GM18867 (cell line): Measurements from ENCODE around the gene SLC29A1.

ENCODE experiments used
- ATAC-seq: cut with Tn5 transposase; IDR thresholded peaks from one replicate; pipeline ENCODE4 v1.9.1; 2021; ENCODE audit warnings: mild to moderate bottlenecking, moderate library complexity; ENCODE audit not compliant: unreplicated experiment

SLC29A1 gene

DNA sequence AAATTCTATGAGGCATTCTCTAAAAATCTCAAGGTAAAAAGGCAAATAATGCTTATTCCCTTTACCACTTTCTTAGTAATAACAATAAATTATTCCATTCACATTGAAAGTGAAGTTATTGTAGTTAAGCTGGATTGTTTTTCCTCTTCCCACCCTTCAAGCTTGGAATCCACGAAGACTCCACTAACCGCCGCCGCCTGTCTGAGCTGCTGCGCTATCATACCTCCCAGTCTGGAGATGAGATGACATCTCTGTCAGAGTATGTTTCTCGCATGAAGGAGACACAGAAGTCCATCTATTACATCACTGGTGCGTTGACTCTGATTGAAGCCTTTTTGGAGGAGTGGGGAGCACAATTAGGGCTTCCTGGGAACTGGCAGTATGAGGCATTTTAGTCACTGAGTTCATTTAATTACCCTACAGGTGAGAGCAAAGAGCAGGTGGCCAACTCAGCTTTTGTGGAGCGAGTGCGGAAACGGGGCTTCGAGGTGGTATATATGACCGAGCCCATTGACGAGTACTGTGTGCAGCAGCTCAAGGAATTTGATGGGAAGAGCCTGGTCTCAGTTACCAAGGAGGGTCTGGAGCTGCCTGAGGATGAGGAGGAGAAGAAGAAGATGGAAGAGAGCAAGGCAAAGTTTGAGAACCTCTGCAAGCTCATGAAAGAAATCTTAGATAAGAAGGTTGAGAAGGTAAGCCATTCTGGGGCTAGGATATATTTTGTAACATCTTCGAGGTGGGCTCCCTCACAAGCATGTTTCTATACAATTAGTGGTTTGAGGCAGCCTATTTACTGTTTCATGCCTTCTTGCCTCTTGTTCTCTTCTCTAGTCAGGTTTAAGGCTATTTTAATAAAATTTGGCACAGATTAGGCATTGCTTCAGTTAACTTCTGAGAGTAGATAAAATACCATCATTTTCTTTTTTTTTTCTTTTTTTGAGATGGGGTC, 28.5 kb downstream of the SLC29A1 start:
- no peak for ATAC-seq

DNA sequence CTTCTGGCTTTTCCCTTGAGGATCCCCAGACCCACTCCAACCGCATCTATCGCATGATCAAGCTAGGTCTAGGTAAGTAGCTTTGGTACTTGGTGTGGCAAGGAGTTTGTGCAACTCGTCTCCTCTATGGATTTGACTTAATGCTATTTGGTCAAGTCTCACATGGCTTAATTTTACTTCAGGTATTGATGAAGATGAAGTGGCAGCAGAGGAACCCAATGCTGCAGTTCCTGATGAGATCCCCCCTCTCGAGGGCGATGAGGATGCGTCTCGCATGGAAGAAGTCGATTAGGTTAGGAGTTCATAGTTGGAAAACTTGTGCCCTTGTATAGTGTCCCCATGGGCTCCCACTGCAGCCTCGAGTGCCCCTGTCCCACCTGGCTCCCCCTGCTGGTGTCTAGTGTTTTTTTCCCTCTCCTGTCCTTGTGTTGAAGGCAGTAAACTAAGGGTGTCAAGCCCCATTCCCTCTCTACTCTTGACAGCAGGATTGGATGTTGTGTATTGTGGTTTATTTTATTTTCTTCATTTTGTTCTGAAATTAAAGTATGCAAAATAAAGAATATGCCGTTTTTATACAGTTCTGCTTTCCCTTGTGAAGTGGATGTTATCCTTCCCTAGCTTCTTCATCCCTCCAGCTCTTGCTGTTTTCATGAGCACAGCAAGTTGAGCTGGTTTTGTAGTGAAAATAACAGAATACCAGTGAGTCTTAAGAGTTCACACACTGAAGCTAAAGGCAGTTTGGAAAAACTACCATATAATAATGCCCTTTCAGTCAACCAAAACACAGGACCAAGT, 30.1 kb downstream of the SLC29A1 start:
- ATAC-seq = no peak

DNA sequence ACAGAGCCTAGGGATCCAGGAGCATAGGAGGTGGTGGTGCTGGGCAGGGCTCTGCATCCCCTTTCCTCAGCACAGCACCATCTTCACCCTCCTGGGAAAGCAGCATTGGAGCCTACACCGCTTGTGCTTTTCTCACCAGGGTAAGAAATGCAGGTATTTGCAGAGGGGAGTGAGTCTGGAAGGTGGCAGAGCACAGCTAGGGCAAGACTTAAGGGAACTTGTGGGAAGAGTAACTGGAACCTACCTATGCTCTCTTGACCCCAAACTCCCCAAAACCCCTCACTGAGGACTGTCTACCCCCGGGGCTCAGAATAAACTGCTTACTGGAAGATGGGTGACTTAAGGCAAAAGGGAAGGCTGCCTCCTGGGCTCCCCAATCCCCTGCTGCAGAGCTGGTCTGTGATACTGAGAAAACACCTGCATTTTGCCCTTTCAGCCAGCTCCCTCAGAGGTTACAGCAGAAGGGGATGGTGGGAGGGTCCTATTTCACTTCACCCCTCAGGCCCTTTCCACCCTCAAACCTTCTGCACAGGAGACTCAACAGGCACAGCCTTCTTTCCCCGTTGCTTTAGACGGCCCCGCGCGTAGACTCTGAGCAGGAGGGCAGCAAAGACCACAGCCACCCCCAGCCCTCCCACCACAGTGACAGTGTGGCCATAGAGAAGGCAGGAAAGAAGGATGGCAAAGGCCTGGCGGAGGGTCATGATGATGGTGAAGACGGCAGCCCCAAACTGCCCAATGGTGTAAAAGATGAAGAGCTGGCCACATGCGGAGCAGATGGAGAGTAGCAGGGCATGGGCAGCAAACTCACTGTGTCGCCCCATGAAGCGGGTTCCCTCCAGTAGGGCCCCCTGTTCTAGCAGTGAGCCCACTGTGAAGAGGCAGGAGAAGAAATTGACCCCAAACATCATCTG, 31.1 kb downstream of the SLC29A1 start:
- no peak for ATAC-seq

DNA sequence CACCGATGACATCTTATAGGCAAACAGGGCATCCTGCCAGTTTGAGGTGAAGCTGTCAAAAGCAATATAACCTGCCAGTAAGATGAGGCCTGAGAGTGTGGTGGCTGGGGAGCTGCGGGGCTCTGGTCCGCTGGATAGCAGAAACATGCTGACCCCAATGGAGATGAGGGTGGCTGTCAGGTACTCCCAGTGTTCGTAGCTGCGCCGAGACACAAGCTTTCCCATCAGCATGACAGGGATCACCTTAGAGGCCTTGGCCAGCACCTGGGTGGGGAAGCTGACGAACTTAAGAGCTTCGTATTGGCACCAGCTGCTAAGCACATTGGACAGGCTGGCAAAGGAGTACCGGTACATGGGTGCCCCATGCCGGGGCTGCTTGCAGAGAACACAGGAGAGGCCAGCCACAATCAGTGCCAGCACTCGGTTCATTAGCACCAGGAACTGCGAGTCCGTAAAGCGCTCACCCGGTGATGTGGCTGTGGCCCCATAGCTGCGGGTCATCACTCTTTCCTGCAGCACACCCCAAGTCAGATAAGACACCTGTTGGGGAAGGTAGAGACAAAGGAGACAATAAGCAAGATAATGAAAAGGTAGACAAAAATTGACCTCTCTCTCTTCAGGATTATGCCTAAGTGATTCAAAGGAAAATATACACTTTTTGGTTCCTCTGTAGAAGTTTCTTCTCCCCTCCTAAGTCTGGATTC, 31.9 kb downstream of the SLC29A1 start:
- no peak for ATAC-seq

DNA sequence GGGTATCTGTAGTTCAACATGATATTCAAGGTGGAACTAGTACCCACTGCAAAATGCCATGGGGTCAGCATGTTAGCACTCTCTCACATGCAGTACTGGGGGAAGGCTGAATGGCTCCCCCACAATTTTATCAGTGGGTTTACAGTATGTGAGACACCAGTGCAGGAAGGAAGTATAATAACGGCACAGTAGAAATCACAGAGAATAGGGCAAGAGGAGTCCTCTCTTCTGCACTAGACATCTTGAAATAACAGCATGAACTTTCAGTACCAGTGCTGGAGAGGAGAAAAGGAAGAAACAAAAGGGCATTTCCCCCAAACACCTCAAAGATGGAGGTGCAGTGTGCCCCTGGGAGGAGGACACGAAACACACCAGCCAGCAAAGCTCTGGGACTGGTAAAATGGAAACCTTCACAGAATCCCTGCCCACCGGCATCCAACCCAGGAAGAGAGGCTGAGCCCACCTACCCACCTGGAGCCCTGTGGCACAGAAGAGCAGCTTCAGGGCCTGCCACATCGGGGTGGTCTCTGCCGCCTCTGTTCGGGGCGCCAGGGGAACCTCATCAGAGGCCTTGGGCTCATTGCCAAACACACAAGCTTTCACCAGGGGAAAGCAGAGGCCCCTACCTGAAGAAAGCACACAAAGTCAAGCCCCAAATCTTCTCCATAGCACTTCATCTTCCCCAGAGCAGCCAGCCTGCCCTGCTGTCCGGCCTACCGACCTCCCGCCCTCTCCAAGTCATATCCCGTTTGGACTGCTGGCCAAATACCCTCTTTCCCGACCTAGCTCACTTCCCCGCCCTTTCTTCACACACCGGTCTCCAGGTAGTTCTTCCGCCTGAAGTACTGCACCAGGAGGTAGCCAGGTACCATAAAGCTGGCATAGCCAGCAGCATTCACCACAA, 32.7 kb downstream of the SLC29A1 start:
- no peak for ATAC-seq

DNA sequence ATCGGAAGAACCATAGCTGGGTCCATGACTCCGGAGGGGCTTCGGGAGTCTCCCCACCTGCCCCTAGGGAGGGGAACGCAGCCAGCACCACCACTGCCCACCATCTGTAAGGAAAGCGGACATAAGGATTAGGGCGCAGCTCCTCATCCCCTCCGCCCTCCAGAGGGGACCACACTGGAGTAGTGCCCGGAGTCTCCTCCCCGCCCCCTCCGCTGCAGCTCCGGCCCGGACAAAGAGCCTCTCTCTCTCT, 33.3 kb downstream of the SLC29A1 start:
- ATAC-seq = no peak

DNA sequence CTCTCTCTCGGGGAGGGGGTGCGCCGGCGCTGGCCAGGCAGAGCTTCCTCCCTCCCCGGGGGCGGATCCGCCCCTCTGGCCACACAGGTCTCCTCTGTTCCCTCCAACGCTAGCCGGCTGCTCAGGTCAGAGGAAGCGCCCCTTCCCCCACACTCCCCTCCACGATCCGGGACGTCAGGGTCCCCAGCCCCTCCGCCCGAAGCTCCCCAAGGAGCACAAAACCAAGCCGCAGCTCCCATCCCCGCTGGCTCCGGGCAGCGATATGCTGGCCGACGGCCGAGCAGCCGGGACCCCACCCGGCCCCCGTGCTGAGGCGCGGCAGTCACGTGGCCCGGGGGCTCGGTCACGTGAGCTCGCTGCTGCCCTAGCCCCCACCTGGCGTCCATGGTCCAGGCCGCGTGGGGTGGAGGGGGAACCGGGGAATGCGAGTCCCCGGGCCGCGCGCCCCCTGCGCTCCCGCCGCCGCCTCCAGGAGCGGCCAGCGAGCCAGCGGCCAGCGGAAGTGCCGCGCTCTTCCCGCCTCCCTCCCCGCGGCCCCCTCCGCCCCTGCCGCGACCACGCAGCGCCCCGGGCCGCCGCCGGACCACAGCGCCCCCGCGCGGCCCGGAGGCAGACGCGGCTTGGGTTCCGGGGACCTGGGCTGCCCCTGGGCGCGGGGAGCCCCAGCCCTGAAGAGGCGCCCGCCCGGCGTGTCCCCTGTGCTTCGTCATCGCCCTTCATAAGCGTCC, 33.8 kb downstream of the SLC29A1 start, which contains the start of gene SLC35B2:
Gene SLC35B2 (minus strand): TSS at position 504 of the 728 bp plus-strand sequence. CDS start 118 bp downstream, at position 386.
- peak; percentile 56 for ATAC-seq

DNA sequence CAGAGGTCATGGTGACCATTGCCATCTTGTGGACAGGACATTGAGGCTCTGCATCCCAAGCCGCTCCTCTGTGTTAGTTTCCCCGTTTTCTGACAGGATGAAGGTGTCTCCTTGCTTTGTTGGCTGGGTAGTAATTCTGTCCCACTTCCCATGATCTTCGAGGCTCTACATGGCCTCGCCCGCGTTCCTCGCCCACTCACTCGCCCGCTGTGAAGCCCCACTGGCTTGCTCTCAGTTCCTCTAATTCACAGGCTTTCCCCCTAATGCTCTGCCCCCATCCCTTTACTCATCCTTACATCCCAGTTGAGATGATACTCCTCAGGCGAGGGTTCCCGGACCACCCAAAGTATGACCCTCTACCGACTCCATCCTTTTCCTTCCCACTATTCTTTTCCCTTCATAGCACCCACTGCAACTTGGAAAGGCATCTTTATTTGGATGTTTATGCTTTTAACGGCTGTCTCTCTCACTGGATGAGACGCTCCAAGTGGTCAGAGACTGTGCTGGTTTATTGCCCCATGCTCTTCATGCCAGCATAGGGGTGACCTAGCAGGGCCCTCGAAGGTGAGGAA, 34.4 kb downstream of the SLC29A1 start:
- peak; percentile 11 for ATAC-seq

DNA sequence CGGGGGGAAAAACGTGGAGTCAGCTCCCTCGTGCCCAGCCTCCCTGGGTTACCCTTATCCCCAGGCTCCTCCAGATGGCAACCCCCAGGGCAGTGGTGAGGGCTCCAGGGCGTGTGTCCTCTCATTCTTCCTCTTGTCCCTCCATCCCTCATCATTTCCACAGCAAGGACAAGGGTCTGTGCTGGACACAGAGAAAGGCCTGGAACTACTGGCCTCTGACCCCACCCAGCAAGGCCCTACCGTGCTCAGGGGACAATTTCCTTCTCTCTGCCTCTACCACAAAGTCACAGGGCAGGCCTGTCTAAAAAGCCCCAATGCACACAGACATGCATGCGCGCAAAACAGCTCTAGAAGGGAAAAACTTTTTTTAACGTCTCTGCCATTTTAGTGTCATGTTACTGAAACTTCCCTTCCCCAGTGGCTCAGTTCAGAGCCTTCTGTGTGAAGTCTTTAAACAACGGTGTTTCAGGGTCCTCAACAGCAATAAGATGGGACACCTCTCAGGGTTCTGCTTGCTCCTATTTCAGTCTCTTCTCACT, 35.0 kb downstream of the SLC29A1 start:
- ATAC-seq = no peak

DNA sequence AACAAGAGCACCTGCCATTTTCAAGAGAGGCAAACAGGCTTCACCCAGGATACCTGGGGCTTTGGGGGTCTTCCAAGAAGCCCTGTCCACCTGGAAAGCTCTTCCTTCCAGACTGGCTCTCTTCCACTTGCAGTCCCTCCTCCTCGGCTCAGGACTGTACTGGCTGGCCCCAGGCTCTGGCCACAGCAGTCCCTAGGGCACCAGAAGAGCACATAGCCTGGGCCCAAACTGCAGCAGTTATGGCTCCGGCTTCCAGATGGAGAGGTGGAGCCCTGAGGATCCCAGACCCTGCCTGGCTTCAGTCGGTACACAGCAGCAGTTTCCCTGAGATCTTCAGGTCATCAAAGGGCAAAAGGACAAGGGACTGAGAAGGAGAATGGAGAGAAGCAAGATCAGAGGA, 35.5 kb downstream of the SLC29A1 start:
- no peak for ATAC-seq

DNA sequence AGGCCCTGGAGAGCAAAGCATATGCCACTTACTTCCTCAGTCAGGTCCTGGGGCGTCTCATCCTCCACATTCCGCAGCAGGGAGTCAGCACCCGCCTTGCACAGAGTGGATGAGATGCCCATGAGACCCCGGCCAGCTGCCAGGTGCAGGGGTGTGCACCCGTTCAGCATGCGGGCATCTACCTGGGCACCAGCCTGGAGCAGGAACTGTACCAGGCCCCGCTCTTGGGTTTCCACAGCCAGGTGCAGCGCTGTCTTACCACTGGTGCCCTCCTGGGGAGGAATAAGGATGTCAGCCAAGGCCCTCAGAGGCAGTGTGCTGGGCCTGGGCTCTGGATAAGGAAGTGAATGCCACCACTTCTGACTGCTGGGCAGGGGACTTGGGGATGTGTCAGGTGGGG, 36.6 kb downstream of the SLC29A1 start:
- no peak for ATAC-seq

DNA sequence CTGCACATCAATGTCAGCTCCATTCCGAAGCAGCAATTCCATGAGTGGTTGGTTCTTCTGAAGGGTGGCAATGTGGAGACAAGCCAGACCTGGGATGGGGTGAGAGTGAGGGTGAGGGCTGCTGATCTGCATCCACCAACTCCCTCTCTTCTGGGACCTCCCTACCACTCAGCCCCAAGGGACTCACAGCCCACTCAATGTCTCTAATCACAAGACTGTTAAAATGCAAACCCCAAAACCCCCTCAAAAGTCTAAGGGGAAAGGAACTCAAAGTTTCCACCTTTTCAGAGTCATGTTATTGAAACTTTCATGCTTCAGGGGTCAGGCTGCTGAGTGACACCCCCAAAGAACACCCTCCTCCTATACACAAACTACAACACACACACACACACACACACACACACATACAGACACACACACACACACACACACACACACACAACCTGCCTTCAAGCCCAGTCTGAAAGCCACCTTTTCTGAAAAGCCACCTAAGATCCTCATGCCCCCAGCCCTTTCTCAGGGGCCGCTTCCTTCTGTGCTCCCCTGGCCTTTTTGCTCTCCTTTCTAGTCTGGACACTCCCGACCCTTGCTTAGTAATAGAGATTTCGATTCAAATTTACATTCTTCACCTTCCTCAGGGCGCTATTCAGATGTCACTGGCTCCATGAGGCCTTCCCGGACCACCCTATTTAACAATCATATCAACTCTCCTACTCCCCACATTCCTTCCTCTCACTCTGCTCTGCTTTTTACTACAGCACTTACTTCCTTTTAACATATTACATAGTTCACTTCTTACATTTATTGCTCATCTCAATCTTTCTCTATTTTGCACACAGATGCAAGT, 37.3 kb downstream of the SLC29A1 start:
- no peak for ATAC-seq

DNA sequence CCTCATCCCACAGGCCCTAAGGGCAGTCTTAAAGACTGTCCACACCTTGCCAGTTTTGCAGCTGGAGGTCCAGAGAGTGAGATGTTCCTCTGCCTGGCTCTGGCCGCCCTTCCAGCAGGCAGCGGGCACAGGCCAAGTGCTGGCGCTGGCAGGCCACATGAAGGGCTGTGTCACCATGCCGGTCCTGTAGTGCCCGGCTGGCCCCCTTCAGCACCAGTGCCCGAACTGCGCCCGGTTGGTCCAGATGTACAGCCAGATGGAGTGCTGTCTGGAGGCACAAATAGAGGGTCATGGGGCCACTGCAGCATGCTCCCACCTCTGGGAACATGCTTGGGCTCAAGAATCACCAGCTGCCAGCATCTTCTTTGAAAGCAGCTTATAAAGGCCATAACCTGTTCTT, 38.2 kb downstream of the SLC29A1 start:
- no peak for ATAC-seq

DNA sequence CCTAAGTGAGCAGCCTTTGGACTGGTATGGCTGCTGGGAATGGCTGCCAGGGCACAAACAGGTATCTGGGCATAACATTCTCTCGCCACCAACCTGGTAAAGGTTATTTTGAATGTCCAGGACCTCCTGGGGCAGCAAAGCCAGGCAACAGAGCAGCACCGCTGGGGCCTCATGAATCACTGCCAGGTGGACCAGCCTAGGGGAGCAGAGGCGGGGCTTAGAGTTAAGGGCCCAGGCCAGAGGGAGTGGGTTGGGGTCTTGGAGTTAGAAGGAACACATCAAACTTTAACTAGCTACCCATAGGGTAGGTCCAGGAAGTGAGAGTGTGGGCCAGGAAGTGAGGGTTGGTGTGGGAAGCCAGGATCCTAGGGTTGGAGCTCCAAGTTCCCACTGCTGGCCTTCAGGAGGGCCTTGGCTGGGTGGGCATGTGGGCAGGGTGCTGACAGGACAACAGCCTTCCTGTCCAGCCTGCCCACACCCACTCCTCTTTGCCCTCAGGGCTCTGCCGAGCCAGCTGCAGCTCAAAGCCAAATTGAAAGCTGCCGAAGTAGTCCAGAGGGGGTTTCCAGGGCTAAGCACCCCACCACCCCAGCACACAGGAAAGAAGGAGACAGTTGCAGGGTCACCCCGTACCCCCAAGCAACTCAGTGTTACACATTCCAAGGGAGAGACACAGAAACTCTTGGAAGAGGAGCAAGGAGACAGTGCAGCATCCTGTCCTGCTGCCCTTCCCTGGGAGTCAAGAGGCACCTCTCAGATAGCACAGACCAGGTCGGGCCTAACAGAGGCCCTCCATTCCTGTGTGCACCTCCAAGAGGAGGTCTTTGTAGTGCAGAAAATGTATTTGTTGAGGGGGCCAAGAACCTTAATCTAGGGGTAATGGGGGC, 39.3 kb downstream of the SLC29A1 start:
- no peak for ATAC-seq

DNA sequence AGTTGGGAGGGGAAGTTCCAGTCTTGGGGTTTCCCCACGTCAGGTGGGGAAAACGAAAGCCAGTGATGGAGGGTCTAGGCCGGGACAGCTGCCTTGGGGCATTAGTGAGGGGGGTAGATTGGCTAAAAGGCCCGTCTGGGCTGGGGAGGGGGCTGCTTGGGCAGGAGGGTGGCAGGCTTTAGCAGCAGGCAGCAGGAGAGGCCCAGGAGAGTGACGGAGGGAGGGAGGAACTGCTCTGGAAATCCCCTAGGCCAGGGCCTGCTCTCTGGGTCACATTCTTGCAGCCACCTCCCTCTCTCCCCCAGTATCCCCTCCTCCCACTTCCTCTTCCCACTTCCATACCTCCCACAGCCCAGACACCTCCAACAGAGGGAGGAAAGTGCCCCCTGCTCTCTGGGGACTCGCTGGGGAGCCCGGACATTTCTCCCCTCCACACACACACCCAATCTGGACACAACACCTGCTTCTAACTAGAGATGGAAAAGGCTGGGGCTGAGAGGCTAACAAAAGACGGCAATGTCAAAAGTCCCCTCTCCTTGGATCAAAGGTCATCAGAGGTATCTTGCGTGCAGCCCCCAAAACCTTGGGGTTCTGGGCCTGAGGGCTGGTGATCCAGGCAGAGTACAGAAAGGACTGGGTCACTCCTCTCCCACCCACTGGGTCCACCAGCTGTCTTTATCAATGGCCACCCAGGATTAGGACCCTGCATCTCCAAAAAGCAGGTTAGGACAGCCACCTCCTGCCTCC, 40.1 kb downstream of the SLC29A1 start:
- no peak for ATAC-seq
